Frontal cortex (tissue), 4 donors: ENCODE data around the gene ATG4D. TPM values are rescaled to one million over a fixed set of nuclear protein-coding genes. Genes with fewer than 3 reads are reported as not detected.

Experiments used
- DNase-seq, 2 donors: peaks; one replicate each; pipeline ENCODE4 v3.0.0; 2012; ENCODE audit warnings: low spot score in 2 of 2
- FAIRE-seq: peaks from 2 replicates; lab custom pipeline; 2012; peaks lifted over from hg19 to GRCh38; lab: Jason Lieb, UNC
- total RNA-seq: library from RNA; depleted of rRNA; stranded (reverse); fragments of >200 nt; gene quantifications from one replicate; pipeline ENCODE4 v1.2.3, GENCODE V29; 2014
- donor health status: control.
- donor health status: control.
- donor health status: control.

ATG4D gene
- total RNA-seq = 7.3 TPM

DNA sequence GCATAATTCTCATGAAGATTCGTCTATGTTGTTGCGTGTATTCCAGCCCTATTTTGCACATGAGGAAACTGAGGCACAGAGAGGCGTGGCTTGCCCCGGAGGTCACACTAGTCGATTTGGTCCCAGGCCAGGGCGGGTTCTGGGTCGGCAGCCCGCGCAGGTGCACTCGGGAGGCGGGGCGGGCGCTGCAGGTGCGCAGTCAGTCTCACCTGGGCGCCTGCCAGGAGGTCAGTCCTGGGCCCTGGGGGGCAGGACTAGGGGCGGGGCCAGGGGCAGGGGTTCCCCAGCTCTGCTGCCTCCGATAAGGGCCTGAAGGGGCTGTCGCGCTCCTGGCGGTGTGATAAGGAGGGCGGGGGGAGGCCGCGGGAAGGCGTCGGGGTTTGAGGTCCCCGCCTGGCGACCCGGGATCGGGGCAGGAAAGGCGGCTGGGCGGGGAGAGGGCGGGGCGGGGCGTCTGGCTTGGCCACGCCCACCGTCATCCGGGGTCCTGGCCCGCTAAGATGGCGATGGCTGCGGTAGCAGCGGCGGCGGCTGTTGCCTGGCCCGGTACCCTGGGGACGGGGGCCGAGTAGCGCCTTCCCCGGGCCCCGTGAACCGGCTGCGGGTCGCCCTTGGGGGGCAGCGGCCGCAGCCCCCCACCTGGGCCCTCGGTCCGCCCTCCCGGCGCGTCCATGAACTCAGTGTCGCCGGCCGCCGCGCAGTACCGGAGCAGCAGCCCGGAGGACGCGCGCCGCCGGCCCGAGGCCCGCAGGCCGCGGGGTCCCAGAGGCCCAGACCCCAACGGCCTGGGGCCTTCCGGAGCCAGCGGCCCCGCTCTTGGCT is at the start of gene ATG4D:
TSS of gene ATG4D (plus strand) at position 485 of the 822 bp plus-strand sequence. CDS start at position 672, 187 bp downstream.
- no peak for FAIRE-seq
- DNase-seq = peak; percentile 97 to 98

GRCh38 chr19:10497371-10497770 is 46.3 kb upstream of the ATG4D start:
- DNase-seq = no peak
- no peak for FAIRE-seq

- no peak for DNase-seq
These were observed 44.0 kb upstream of the ATG4D start for GRCh38 chr19:10499550-10500246.

DNA sequence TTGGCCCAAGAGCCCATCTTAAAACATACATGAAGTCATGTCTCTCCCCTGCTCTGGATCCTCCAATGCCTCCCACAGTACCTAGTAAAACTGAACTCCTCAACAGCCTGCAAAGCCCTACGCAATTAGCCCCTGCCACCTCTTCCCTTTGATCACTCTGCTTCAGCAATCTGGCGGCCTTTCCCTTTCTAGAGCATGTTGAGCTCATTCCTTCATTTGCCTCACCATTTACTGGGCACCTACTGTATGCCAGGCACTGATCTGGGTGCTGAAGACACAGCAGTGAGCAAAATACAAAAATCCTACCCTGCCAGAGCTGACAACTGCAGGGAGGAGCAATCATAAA is 43.5 kb upstream of the ATG4D start:
- FAIRE-seq = no peak
- no peak for DNase-seq

More at GRCh38 chr19:10499550-10500246, 44.0 kb upstream of the ATG4D start:
- no peak for FAIRE-seq

DNA sequence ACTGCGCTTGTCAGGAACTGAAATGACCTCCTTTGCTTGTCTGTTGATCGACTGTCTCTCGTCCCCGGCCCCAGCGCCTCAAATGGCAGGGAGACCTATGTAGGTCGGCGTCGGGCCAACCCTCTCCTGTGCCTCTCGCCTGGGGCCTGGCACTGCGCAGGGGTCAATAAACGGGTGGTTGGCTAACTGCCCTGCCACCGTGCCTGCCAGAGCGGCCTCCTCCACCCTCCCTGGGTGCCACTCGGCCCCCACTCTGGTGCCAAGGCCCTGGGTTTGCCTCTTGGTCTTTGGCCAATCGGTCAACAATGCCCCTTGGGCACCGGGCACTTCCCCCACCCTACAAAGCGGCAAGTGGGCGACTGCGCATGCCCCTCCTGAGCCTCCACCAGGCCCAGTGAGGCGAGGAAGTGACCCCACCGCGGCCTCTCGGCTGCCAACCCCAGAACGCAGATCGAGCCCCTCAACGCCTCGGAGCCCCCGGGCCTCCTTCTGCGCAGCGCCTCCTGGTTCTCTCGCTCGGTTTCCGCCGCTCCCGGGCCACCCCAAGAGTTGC is 41.7 kb upstream of the ATG4D start:
- DNase-seq (peak; percentile 76 to 79), FAIRE-seq (no peak)

GRCh38 chr19:10502524-10503001 is 41.1 kb upstream of the ATG4D start:
- DNase-seq = peak; percentile 95 to 97
- FAIRE-seq = no peak

- DNase-seq = peak in 1 of 2 donors; percentile 40
- no peak for FAIRE-seq
These were observed 40.5 kb upstream of the ATG4D start, which contains the start of gene KEAP1 for GRCh38 chr19:10503002-10503789. KEAP1 (minus strand) TSS chr19:10503356; CDS start chr19:10500033, 3,323 bp downstream.

DNA sequence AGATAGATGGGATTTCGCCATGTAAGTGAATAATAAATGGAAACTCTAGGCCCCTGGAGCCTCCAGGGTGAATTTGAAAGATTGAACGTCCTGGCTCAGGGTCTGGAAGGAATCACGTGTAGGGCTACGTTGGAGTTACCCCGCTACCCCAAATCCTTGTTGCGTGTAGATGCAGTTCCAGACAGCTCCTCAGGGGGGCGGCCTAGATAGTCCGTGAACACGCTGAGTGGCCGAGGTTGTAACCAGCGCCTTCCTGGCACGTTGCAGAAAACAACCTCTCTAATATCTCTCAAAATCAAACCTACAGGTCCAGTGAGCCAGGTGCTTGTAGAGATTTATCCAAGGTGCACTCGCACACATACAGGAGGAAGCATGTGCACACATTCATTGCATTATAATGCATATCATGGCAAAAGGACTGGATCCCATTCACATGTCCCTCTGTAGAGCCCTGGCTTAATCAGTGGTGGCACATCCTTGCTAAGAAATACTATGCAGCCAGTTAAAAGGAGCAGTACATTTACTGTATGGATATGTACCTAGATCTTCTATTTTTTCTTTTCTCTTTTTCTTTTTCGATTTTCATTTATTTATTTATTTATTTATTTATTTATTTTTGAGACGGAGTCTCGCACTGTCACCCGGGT is 38.0 kb upstream of the ATG4D start:
- DNase-seq (peak in 1 of 2 donors; percentile 51), FAIRE-seq (no peak)

GRCh38 chr19:10508036-10508435 is 35.7 kb upstream of the ATG4D start:
- FAIRE-seq (no peak), DNase-seq (no peak)

- DNase-seq = no peak
- FAIRE-seq = no peak
These were observed 35.0 kb upstream of the ATG4D start for GRCh38 chr19:10508707-10509106.

- DNase-seq (no peak), FAIRE-seq (no peak)
These were observed 33.4 kb upstream of the ATG4D start for GRCh38 chr19:10510301-10510802.

GRCh38 chr19:10513223-10513622 is 30.5 kb upstream of the ATG4D start:
- FAIRE-seq (no peak), DNase-seq (no peak)

GRCh38 chr19:10514211-10515145 is 29.2 kb upstream of the ATG4D start:
- FAIRE-seq (no peak), DNase-seq (peak in 1 of 2 donors; percentile 49)

DNA sequence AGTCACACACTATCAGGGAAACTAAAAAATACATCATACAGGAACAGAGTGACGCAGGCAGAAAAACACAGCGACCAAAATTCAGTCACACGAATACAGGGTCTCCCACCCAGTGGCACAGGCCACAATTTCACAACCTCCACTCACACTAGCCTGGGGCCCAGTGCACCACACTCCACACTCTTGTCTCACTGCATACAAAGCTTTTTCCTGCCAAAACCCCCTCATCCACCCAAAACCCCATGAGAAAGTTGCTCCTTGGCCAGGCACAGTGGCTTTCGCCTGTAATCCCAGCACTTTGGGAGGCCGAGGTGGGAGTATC is 27.7 kb upstream of the ATG4D start:
- FAIRE-seq (no peak), DNase-seq (no peak)

- no peak for DNase-seq
- FAIRE-seq = no peak
These were observed 26.9 kb upstream of the ATG4D start for GRCh38 chr19:10516671-10517286.

- DNase-seq (peak; percentile 80 to 90), FAIRE-seq (no peak)
These were observed 26.3 kb upstream of the ATG4D start, which contains the start of gene S1PR5 for GRCh38 chr19:10517361-10517759. S1PR5 (minus strand) TSS chr19:10517447; CDS start chr19:10515011, 2,436 bp downstream.

- peak in 1 of 2 donors; percentile 66 for DNase-seq
These were observed 25.8 kb upstream of the ATG4D start for GRCh38 chr19:10517760-10518443.

More at GRCh38 chr19:10517760-10518443, 25.8 kb upstream of the ATG4D start:
- FAIRE-seq = no peak
